ENCODE data around the gene BTBD2.

DNA sequence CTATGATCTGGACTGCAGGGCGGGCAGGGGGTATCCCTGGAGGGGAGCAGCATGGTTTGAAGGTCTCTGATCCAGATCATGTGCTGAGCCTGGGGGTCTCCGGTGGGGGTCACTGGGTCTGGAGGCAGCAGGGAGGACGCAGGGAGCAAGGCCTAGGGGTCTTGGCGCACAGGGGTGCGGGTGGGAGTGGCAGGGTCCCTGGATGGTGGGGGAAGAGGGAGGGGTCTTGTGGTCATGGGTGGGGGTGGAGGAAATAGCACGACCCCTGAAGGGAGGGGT is 1.9 kb downstream of the BTBD2 start:
- TF ChIP-seq, protein P1, sequence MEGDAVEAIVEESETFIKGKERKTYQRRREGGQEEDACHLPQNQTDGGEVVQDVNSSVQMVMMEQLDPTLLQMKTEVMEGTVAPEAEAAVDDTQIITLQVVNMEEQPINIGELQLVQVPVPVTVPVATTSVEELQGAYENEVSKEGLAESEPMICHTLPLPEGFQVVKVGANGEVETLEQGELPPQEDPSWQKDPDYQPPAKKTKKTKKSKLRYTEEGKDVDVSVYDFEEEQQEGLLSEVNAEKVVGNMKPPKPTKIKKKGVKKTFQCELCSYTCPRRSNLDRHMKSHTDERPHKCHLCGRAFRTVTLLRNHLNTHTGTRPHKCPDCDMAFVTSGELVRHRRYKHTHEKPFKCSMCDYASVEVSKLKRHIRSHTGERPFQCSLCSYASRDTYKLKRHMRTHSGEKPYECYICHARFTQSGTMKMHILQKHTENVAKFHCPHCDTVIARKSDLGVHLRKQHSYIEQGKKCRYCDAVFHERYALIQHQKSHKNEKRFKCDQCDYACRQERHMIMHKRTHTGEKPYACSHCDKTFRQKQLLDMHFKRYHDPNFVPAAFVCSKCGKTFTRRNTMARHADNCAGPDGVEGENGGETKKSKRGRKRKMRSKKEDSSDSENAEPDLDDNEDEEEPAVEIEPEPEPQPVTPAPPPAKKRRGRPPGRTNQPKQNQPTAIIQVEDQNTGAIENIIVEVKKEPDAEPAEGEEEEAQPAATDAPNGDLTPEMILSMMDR (IDR thresholded peaks at IDR 0.05) = no peak
- no peak for TF ChIP-seq POLR2A (IDR thresholded peaks at IDR 0.05)
